GM13977 (cell line): Measurements from ENCODE around the gene RPP25.

Experiments used
- DNase-seq: peaks from one replicate; pipeline ENCODE4 v3.0.0; 2012; ENCODE audit warnings: low spot score
- CTCF ChIP-seq: IDR thresholded peaks from 2 replicates; pipeline ENCODE4 v1.5.1; 2012; ENCODE audit warnings: mild to moderate bottlenecking, control low read depth; ENCODE audit not compliant: insufficient read depth; ENCODE audit errors: extremely low read depth, missing control alignments
- in situ Hi-C: fragments of 300-500 bp; cut with MboI; formaldehyde crosslinking; loops from one replicate; pipeline ENCODE4 v1.12.0; 2022; ENCODE audit warnings: low sequenced_read_pairs, low pct_unique_long_range_greater_than_20kb, mixed read lengths, inconsistent platforms; ENCODE audit not compliant: unreplicated experiment

The RPP25 gene

GRCh38 chr15:74956648-74957475 is at the start of gene RPP25:
Gene RPP25 (minus strand): TSS chr15:74956772. CDS start chr15:74956583, 189 bp downstream.
- in situ Hi-C loops: no loop called here
- DNase-seq: peak; percentile 90
- TF ChIP-seq CTCF: no peak

- in situ Hi-C loops: no loop called here
- no peak for TF ChIP-seq CTCF
- DNase-seq: no peak
Measured at GRCh38 chr15:75002398-75002797, 45.8 kb upstream of the RPP25 start.

- DNase-seq: no peak
- no peak for TF ChIP-seq CTCF
- in situ Hi-C loops: no loop called here
Measured at GRCh38 chr15:75001310-75001709, 44.7 kb upstream of the RPP25 start.

- no peak for DNase-seq
- TF ChIP-seq CTCF: no peak
- in situ Hi-C loops: no loop called here
Measured at GRCh38 chr15:74997543-74997942, 41.0 kb upstream of the RPP25 start.

GRCh38 chr15:74997141-74997540 is 40.6 kb upstream of the RPP25 start:
- no peak for TF ChIP-seq CTCF
- DNase-seq: no peak
- in situ Hi-C loops: no loop called here

- DNase-seq: no peak
Measured at GRCh38 chr15:74995779-74996765, 39.5 kb upstream of the RPP25 start.

More at GRCh38 chr15:74995779-74996765, 39.5 kb upstream of the RPP25 start:
- TF ChIP-seq CTCF: no peak
- in situ Hi-C loops: no loop called here
